Caco-2 (cell line): ENCODE results near the gene TSFM. TPM values are rescaled to one million over a fixed set of nuclear protein-coding genes. Genes with fewer than 3 reads are reported as not detected.

Experiments used
- BruUV-seq: library from RNA; stranded (reverse); fragments of 400-500 nt; replicated peaks from 2 replicates; lab custom pipeline; 2021; lab: Mats Ljungman, UMichigan
- CTCF ChIA-PET: fragments of 300-600 bp; sonication (Branson Sonifier 250); formaldehyde crosslinking; loops from one replicate; lab custom pipeline; 2022; ENCODE audit warnings: antibody characterized with exemption; lab: Charles Lee
- POLR2A ChIA-PET: fragments of 300-600 bp; sonication (Branson Sonifier 250); formaldehyde crosslinking; loops from one replicate; lab custom pipeline; 2022; ENCODE audit warnings: antibody characterized with exemption; lab: Charles Lee
- DNase-seq, 2 experiments: peaks; one replicate each; pipeline versions ENCODE4 v3.0.0 to v3.0.0-alpha.2; 2020 to 2022
- H3K27me3 ChIP-seq: replicated peaks from 2 replicates; pipeline ENCODE4 v1.6.0; 2011; ENCODE audit warnings: low read length; ENCODE audit not compliant: control insufficient read depth, insufficient read depth
- H3K36me3 ChIP-seq: 2 replicates; pipeline ENCODE4 v1.5.1; 2011; ENCODE audit warnings: low read length; ENCODE audit not compliant: control insufficient read depth, insufficient read depth
- H3K4me1 ChIP-seq: fragments of 250-450 bp; sonication (Bioruptor Pico); 2 replicates; pipeline ENCODE4 v1.5.1; 2020; ENCODE audit warnings: mild to moderate bottlenecking
- H3K4me3 ChIP-seq: 2 replicates; pipeline ENCODE4 v1.5.1; 2011; ENCODE audit warnings: low read depth, mild to moderate bottlenecking, control low read depth, low read length
- H3K9me3 ChIP-seq: fragments of 250-450 bp; sonication (Bioruptor Pico); 2 replicates; pipeline ENCODE4 v1.5.1; 2020; ENCODE audit warnings: mild to moderate bottlenecking, moderate library complexity
- H3K27ac Mint-ChIP-seq: one replicate; pipeline ENCODE4 v1.8.0; 2022; ENCODE audit warnings: mixed read lengths; ENCODE audit not compliant: unreplicated experiment
- H3K27me3 Mint-ChIP-seq: one replicate; pipeline ENCODE4 v1.8.0; 2022; ENCODE audit warnings: mixed read lengths; ENCODE audit not compliant: insufficient read depth, unreplicated experiment
- H3K36me3 Mint-ChIP-seq: one replicate; pipeline ENCODE4 v1.8.0; 2022; ENCODE audit warnings: mild to moderate bottlenecking, mixed read lengths; ENCODE audit not compliant: insufficient read depth, unreplicated experiment
- H3K4me1 Mint-ChIP-seq: one replicate; pipeline ENCODE4 v1.8.0; 2022; ENCODE audit warnings: low read depth, mixed read lengths; ENCODE audit not compliant: unreplicated experiment
- H3K4me3 Mint-ChIP-seq: one replicate; pipeline ENCODE4 v1.8.0; 2022; ENCODE audit warnings: mild to moderate bottlenecking, moderate library complexity, mixed read lengths; ENCODE audit not compliant: unreplicated experiment
- H3K9me3 Mint-ChIP-seq: one replicate; pipeline ENCODE4 v1.8.0; 2022; ENCODE audit warnings: mixed read lengths; ENCODE audit not compliant: unreplicated experiment
- CTCF ChIP-seq, 2 experiments: fragments of 200-600 bp in 1 of 2; IDR thresholded peaks; 1 replicate in 1 of 2; 2 replicates in 1 of 2; pipeline versions ENCODE4 v1.5.1 to v1.8.0; 2011 to 2022; ENCODE audit warnings: antibody characterized with exemption in 1 of 2, control low read depth in 1 of 2, inconsistent platforms in 1 of 2, low read depth in 1 of 2, low read length in 1 of 2, mild to moderate bottlenecking in 1 of 2, moderate library complexity in 1 of 2; ENCODE audit not compliant: insufficient read depth in 1 of 2, severe bottlenecking in 1 of 2, unreplicated experiment in 1 of 2
- intact Hi-C: fragments of 100-400 bp; cut with micrococcal nuclease; formaldehyde crosslinking; loops from one replicate; pipeline ENCODE4 v1.10.0; 2022; ENCODE audit not compliant: unreplicated experiment
- total RNA-seq: library from RNA; stranded (reverse); gene quantifications from 2 replicates; pipeline ENCODE4 v1.2.3, GENCODE V29; 2022

Gene TSFM
- total RNA-seq, 1 experiment from 2014 or later: 57.5 TPM

- no peak for TF ChIP-seq CTCF (IDR thresholded peaks at IDR 0.05; ENCODE audit: insufficient read depth in 1 of 2, low read depth in 1 of 2, low read length in 1 of 2, severe bottlenecking in 1 of 2, unreplicated experiment in 1 of 2)
- Histone ChIP-seq H3K4me3 (no peak overlapping the region), H3K9me3 (no peaks in the 10 kb centered on the region), H3K36me3 (no peaks in the 10 kb centered on the region; the same call in none of the 2 replicates), H3K4me1 (peaks cover 33% of the 10 kb centered on the region), H3K27me3 (no peaks in the 10 kb centered on the region)
- no peak for DNase-seq
- H3K36me3 Mint-ChIP-seq: peaks cover 18% of the 10 kb centered on the region
- peak overlapping the region; percentile 41 for H3K27ac Mint-ChIP-seq
- no peak overlapping the region for H3K4me3 Mint-ChIP-seq
- intact Hi-C loops: no loop called here
- H3K4me1 Mint-ChIP-seq: peaks cover 36% of the 10 kb centered on the region
- ChIA-PET POLR2A (no interaction called here), CTCF (interaction anchor here (0.9 kb wide), 1 partner anchor 66 kb away, joined by 10 read pairs; no protein-coding TSS in a partner anchor)
- H3K9me3 Mint-ChIP-seq: no peaks in the 10 kb centered on the region
- H3K27me3 Mint-ChIP-seq: no peaks in the 10 kb centered on the region
- BruUV-seq: no TSS peak
These were observed 55.4 kb downstream of the TSFM start for GRCh38 chr12:57837864-57838562.

DNA sequence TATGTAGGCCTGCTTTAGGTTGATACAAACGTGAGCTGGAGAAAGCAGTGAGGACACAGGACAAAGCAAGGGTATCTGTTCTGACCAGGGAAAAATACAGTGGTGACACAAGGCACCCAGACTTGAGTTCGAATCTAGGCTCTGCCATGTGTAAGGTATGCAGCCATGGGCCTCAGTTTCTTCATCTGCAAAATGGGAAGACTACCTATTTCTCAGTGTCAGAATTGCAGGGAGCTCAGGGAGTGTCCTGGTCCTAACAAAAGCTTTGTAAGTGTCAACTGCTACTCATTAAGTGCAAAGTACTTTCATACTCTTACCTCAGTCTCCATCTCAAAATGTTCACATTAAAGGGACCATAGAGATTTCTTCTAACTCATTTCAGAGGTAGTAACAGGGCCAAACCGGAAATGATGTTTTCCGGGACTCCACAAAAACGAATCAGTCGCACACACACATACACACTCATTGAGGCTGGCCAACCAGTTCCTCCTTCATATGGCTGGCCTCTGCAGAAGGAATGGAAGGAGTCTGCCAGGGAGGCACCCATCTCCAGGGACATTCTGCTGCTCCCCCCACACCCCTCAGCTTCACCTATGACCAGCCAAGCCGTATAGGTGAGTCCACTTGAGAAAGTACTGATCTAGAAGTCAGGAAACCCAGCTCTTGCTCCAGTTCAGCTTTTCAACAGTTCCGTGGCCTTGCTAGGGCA lies 56.2 kb downstream of the TSFM start:
- no peak for DNase-seq
- CTCF ChIA-PET: no interaction called here
- Mint-ChIP-seq H3K27ac (no peak overlapping the region), H3K36me3 (peaks cover 13% of the 10 kb centered on the region), H3K27me3 (no peaks in the 10 kb centered on the region), H3K4me3 (no peak overlapping the region), H3K9me3 (no peaks in the 10 kb centered on the region), H3K4me1 (peaks cover 32% of the 10 kb centered on the region)
- no TSS peak for BruUV-seq
- intact Hi-C loops: no loop called here
- POLR2A ChIA-PET: no interaction called here
- H3K9me3 ChIP-seq: no peaks in the 10 kb centered on the region
- H3K27me3 ChIP-seq: no peaks in the 10 kb centered on the region
- no peak for TF ChIP-seq CTCF (IDR thresholded peaks at IDR 0.05; ENCODE audit: insufficient read depth in 1 of 2, low read depth in 1 of 2, low read length in 1 of 2, severe bottlenecking in 1 of 2, unreplicated experiment in 1 of 2)
- H3K4me3 ChIP-seq: no peak overlapping the region
- no peaks in the 10 kb centered on the region; the same call in none of the 2 replicates for H3K36me3 ChIP-seq
- peaks cover 35% of the 10 kb centered on the region for H3K4me1 ChIP-seq

GRCh38 chr12:57839996-57840395 lies 57.4 kb downstream of the TSFM start:
- Mint-ChIP-seq H3K27me3 (no peaks in the 10 kb centered on the region), H3K27ac (no peak overlapping the region), H3K36me3 (peaks cover 21% of the 10 kb centered on the region), H3K9me3 (no peaks in the 10 kb centered on the region), H3K4me3 (no peak overlapping the region), H3K4me1 (peaks cover 38% of the 10 kb centered on the region)
- Histone ChIP-seq H3K36me3 (no peaks in the 10 kb centered on the region; the same call in none of the 2 replicates), H3K4me1 (peaks cover 40% of the 10 kb centered on the region), H3K9me3 (no peaks in the 10 kb centered on the region), H3K27me3 (no peaks in the 10 kb centered on the region), H3K4me3 (no peak overlapping the region)
- POLR2A ChIA-PET: interaction anchor here (0.6 kb wide), 1 partner anchor 55 kb away, joined by 4 read pairs; no protein-coding TSS in a partner anchor
- no TSS peak for BruUV-seq
- no peak for TF ChIP-seq CTCF (IDR thresholded peaks at IDR 0.05; ENCODE audit: insufficient read depth in 1 of 2, low read depth in 1 of 2, low read length in 1 of 2, severe bottlenecking in 1 of 2, unreplicated experiment in 1 of 2)
- intact Hi-C loops: no loop called here
- no peak for DNase-seq
- CTCF ChIA-PET: no interaction called here
